ENCODE results near the gene GRID2.

Gene GRID2

DNA sequence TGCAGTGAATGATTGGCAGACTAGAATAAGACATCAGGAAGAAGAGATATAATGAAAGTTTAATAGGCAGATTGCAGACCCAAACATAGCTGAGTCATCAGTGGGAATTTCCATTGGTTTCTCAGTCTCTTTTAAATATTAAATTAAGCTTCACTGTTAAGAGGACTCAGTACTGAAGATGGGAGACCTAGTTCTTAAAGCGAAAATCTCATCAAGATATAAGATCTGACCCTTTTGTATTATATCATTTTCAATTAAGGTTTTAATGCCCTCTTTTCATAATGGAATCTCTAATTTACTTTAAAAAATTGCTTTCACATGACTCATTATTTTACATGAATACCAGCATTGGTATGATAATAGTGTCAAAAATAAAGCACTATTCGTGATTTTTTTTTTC lies 1355.9 kb downstream of the GRID2 start:
- Histone ChIP-seq H4K20me1 (ENCODE audit: insufficient read depth, low read length) (no peaks in the 10 kb centered on the region), H3K9ac (ENCODE audit: low read length) (no peak overlapping the region), H3K9me3 (replicated peaks; ENCODE audit: insufficient read depth, low read length) (no peaks in the 10 kb centered on the region), H3K9me2 (replicated peaks; ENCODE audit: insufficient read depth, low read length) (no peaks in the 10 kb centered on the region), H3K4me1 (ENCODE audit: low read length) (no peaks in the 10 kb centered on the region), H3K4me3 (ENCODE audit: low read length) (no peak overlapping the region), H3K36me3 (replicated peaks; ENCODE audit: insufficient read depth, low read length) (no peaks in the 10 kb centered on the region), H3F3A (ENCODE audit: insufficient read depth, low read length) (no peaks in the 10 kb centered on the region), H3K4me2 (ENCODE audit: low read depth, low read length) (no peak overlapping the region), H3K27me3 (replicated peaks; ENCODE audit: insufficient read depth, low read length) (no peaks in the 10 kb centered on the region), H3K79me2 (ENCODE audit: low read length) (no peaks in the 10 kb centered on the region), H3K27ac (ENCODE audit: low read length) (no peak overlapping the region), H2AFZ (ENCODE audit: low read length) (no peak overlapping the region)
- DNase-seq, result no peak
- TF ChIP-seq EZH2 (optimal IDR thresholded peaks at IDR 0.05; ENCODE audit: low read depth, low read length) (no peak), EZH2phosphoT487 (IDR thresholded peaks at IDR 0.05; ENCODE audit: low read length) (no peak)
- TF ChIP-seq, protein P1, sequence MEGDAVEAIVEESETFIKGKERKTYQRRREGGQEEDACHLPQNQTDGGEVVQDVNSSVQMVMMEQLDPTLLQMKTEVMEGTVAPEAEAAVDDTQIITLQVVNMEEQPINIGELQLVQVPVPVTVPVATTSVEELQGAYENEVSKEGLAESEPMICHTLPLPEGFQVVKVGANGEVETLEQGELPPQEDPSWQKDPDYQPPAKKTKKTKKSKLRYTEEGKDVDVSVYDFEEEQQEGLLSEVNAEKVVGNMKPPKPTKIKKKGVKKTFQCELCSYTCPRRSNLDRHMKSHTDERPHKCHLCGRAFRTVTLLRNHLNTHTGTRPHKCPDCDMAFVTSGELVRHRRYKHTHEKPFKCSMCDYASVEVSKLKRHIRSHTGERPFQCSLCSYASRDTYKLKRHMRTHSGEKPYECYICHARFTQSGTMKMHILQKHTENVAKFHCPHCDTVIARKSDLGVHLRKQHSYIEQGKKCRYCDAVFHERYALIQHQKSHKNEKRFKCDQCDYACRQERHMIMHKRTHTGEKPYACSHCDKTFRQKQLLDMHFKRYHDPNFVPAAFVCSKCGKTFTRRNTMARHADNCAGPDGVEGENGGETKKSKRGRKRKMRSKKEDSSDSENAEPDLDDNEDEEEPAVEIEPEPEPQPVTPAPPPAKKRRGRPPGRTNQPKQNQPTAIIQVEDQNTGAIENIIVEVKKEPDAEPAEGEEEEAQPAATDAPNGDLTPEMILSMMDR (IDR thresholded peaks at IDR 0.05; ENCODE audit: low read length), result no peak

DNA sequence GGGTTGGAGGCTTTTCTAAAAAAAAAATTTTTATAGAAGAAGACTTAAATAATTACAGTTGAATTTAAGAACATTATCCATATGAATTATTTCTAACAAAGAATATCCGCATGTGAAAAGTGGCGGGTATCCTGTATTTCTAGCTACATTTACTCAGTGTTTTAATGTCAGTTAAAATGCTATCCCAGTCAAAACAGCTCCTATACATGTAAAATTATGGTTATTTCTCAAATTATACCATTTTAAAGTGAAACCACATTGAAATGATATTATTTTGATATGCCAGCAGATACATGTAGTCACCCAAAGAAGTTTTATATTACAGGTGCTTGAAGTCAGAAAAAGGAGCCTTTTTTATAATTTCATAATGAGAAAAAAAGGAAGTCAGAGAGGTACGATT lies 1356.3 kb downstream of the GRID2 start:
- Histone ChIP-seq H3K4me2 (ENCODE audit: low read depth, low read length) (no peak overlapping the region), H3K9ac (ENCODE audit: low read length) (no peak overlapping the region), H3K9me2 (replicated peaks; ENCODE audit: insufficient read depth, low read length) (no peaks in the 10 kb centered on the region), H3K27ac (ENCODE audit: low read length) (no peak overlapping the region), H3F3A (ENCODE audit: insufficient read depth, low read length) (no peaks in the 10 kb centered on the region), H3K4me3 (ENCODE audit: low read length) (no peak overlapping the region), H3K9me3 (replicated peaks; ENCODE audit: insufficient read depth, low read length) (no peaks in the 10 kb centered on the region), H4K20me1 (ENCODE audit: insufficient read depth, low read length) (no peaks in the 10 kb centered on the region), H3K4me1 (ENCODE audit: low read length) (no peaks in the 10 kb centered on the region), H3K36me3 (replicated peaks; ENCODE audit: insufficient read depth, low read length) (no peaks in the 10 kb centered on the region), H2AFZ (ENCODE audit: low read length) (no peak overlapping the region), H3K79me2 (ENCODE audit: low read length) (no peaks in the 10 kb centered on the region), H3K27me3 (replicated peaks; ENCODE audit: insufficient read depth, low read length) (no peaks in the 10 kb centered on the region)
- TF ChIP-seq EZH2 (optimal IDR thresholded peaks at IDR 0.05; ENCODE audit: low read depth, low read length), result no peak
- TF ChIP-seq EZH2phosphoT487 (IDR thresholded peaks at IDR 0.05; ENCODE audit: low read length), result no peak
- TF ChIP-seq, protein P1 (IDR thresholded peaks at IDR 0.05; ENCODE audit: low read length), result no peak
- no peak for DNase-seq

DNA sequence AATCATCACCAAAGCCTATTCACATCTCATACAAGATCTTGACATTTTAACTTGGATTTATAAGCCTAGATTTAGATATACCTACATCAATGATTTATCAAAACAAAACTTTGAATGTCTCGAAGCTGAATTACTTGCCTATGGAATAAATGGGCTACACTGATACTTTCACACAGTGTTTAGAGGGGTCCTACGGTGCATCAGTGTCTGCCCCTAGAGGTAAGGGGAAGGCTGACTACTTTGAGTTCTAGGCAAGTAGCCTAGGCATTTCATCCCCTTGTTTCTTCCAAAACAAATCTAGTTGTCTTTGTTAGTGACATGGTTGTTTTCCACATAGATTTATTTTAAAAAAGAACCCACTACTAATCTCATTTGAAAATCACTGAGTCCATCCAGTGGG lies 1366.7 kb downstream of the GRID2 start:
- H2AFZ ChIP-seq (ENCODE audit: low read length), result no peak overlapping the region
- no peak overlapping the region for H3K4me3 ChIP-seq (ENCODE audit: low read length)
- H3K9me3 ChIP-seq (replicated peaks; ENCODE audit: insufficient read depth, low read length), result no peaks in the 10 kb centered on the region
- no peak overlapping the region for H3K9ac ChIP-seq (ENCODE audit: low read length)
- TF ChIP-seq EZH2 (optimal IDR thresholded peaks at IDR 0.05; ENCODE audit: low read depth, low read length) (no peak), EZH2phosphoT487 (IDR thresholded peaks at IDR 0.05; ENCODE audit: low read length) (no peak)
- TF ChIP-seq, protein P1 (IDR thresholded peaks at IDR 0.05; ENCODE audit: low read length), result no peak
- no peaks in the 10 kb centered on the region for H3K4me1 ChIP-seq (ENCODE audit: low read length)
- no peaks in the 10 kb centered on the region for H4K20me1 ChIP-seq (ENCODE audit: insufficient read depth, low read length)
- no peaks in the 10 kb centered on the region; the same call in 1 of the 2 replicates for H3K9me2 ChIP-seq (replicated peaks; ENCODE audit: insufficient read depth, low read length)
- H3K4me2 ChIP-seq (ENCODE audit: low read depth, low read length), result no peak overlapping the region
- H3K79me2 ChIP-seq (ENCODE audit: low read length), result no peaks in the 10 kb centered on the region
- H3K27me3 ChIP-seq (replicated peaks; ENCODE audit: insufficient read depth, low read length), result no peaks in the 10 kb centered on the region
- no peak overlapping the region for H3K27ac ChIP-seq (ENCODE audit: low read length)
- H3F3A ChIP-seq (ENCODE audit: insufficient read depth, low read length), result no peaks in the 10 kb centered on the region
- H3K36me3 ChIP-seq (replicated peaks; ENCODE audit: insufficient read depth, low read length), result no peaks in the 10 kb centered on the region
- no peak for DNase-seq

Measured in MM.1S (cell line).